GM18951 (cell line): Measurements from ENCODE around the gene SPEM3.

ENCODE experiments used
- POLR2A ChIP-seq: IDR thresholded peaks from 4 replicates; pipeline ENCODE4 v1.6.1; 2011; ENCODE audit warnings: mild to moderate bottlenecking; ENCODE audit not compliant: insufficient read length, insufficient read depth; ENCODE audit errors: extremely low read depth
- in situ Hi-C: fragments of 300-500 bp; cut with MboI; formaldehyde crosslinking; loops from one replicate; pipeline ENCODE4 v1.12.0; 2022; ENCODE audit warnings: low sequenced_read_pairs, mixed read lengths, inconsistent platforms; ENCODE audit not compliant: unreplicated experiment

Gene SPEM3

GRCh38 chr17:7444682-7445618 lies 16.3 kb downstream of the SPEM3 start, which contains the start of gene CHRNB1:
Gene CHRNB1 (plus strand): TSS chr17:7445061. CDS start chr17:7445128, 67 bp downstream.
- TF ChIP-seq POLR2A: no peak
- in situ Hi-C loops: no loop called here

- in situ Hi-C loops: no loop called here
- no peak for TF ChIP-seq POLR2A
These were observed 16.9 kb downstream of the SPEM3 start for GRCh38 chr17:7445619-7445968.

- in situ Hi-C loops: no loop called here
- TF ChIP-seq POLR2A: no peak
These were observed 19.8 kb downstream of the SPEM3 start for GRCh38 chr17:7448461-7448860.

- no peak for TF ChIP-seq POLR2A
- in situ Hi-C loops: no loop called here
These were observed 31.4 kb downstream of the SPEM3 start for GRCh38 chr17:7459961-7460545.

- no peak for TF ChIP-seq POLR2A
- in situ Hi-C loops: no loop called here
These were observed 32.4 kb downstream of the SPEM3 start for GRCh38 chr17:7460850-7461660.

GRCh38 chr17:7462474-7463371 lies 34.1 kb downstream of the SPEM3 start:
- in situ Hi-C loops: no loop called here
- TF ChIP-seq POLR2A: no peak

- TF ChIP-seq POLR2A: no peak
- in situ Hi-C loops: no loop called here
These were observed 34.8 kb downstream of the SPEM3 start for GRCh38 chr17:7463372-7463846.

GRCh38 chr17:7464081-7464480 lies 35.4 kb downstream of the SPEM3 start:
- no peak for TF ChIP-seq POLR2A
- in situ Hi-C loops: no loop called here

- in situ Hi-C loops: no loop called here
- TF ChIP-seq POLR2A: no peak
These were observed 37.1 kb downstream of the SPEM3 start for GRCh38 chr17:7465597-7466275.

GRCh38 chr17:7466318-7466638 lies 37.6 kb downstream of the SPEM3 start:
- in situ Hi-C loops: no loop called here
- TF ChIP-seq POLR2A: no peak

- TF ChIP-seq POLR2A: no peak
- in situ Hi-C loops: no loop called here
These were observed 38.1 kb downstream of the SPEM3 start for GRCh38 chr17:7466639-7467341.

GRCh38 chr17:7467498-7467897 lies 38.8 kb downstream of the SPEM3 start:
- TF ChIP-seq POLR2A: no peak
- in situ Hi-C loops: no loop called here

GRCh38 chr17:7468290-7468689 lies 39.6 kb downstream of the SPEM3 start:
- no peak for TF ChIP-seq POLR2A
- in situ Hi-C loops: no loop called here
